Activated gamma-delta T cell (primary cell): Measurements from ENCODE around the gene CD300LF.

ENCODE experiments used
- DNase-seq: peaks from one replicate; lab custom pipeline; 2025; lab: John Stamatoyannopoulos, UW
- total RNA-seq, 2 donors: gene quantifications; one replicate each; lab custom pipeline; 2026; lab: John Stamatoyannopoulos, UW

The CD300LF gene
- total RNA-seq = 0 to 1.5 reads per million in 2 donors

GRCh38 chr17:74712756-74713155 is at the start of gene CD300LF:
CD300LF (minus strand) TSS chr17:74712923; CDS start chr17:74712866, 57 bp downstream.
- no peak for DNase-seq

- no peak for DNase-seq
These were observed 49.2 kb upstream of the CD300LF start for GRCh38 chr17:74761931-74762330.

- no peak for DNase-seq
These were observed 48.7 kb upstream of the CD300LF start for GRCh38 chr17:74761419-74761818.

DNA sequence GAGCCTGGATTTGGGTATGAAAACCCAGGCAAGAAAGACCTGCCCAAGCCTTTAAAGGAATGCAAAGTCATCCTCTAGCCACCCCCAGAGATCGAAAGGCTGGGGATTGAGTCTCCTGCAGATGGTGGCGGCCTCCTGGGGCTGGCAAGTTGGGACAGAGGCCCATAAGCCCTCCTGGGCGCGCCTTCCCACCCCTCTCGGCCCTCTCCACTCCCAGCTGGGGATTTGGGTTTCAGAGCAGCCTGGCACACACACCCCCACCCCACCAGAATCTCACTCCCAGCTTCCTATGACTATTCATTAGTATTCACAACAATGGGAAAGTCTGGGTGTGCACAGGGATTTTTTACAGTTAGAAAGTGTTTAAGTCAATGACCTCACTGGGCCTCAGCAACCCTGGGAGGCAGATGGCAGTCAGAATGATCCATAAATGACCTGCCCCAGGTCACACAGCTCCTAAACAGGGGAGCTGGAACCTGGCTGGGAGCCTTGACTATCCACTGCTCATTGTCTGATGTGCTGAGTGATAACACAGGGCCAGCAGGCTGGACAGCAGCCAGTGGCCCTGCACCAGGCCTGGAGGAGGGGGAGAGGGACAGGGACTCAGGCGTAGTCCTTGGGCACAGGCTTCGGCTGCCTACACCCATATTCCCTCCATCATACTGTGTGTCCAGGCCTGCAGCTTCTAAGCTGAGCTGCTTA is 47.8 kb upstream of the CD300LF start:
- DNase-seq = no peak

DNA sequence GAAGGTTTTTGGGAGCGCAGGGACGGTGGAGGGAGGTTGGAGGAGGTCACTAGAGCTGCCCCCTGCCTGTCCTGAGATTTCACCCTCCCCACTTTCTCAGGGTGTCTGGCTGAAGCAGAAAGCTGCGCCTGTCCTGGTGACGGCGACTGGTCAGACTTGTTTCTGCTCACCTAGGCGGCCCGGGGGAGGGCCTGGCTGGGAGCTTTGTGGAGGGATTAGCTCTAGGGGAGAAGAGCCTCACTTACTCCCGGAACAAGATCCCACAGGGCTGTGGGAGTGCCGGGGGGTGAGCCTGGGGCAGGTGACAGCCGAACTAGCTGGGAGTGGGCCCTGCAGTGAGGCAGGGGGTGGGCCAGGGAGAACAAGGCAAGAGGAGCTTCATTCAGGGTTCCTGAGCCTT is 47.2 kb upstream of the CD300LF start:
- DNase-seq = no peak

GRCh38 chr17:74759243-74759801 is 46.6 kb upstream of the CD300LF start:
- DNase-seq = no peak

DNA sequence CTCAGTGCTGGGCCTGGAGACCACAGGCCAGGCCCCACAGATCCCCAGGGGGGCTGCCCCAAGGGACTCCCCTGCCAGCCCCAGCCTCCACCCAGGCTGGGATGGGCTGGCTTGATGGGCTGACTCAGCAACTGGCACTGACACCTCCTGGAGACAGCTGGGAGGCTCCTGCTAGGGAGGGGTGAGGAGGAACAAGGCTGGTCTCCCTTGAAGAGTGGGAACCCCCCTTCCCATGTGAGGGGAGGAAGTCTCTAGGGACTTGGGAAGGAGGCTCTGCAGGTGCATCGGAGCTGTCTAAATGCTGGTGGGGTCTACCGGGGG is 46.1 kb upstream of the CD300LF start:
- no peak for DNase-seq

DNA sequence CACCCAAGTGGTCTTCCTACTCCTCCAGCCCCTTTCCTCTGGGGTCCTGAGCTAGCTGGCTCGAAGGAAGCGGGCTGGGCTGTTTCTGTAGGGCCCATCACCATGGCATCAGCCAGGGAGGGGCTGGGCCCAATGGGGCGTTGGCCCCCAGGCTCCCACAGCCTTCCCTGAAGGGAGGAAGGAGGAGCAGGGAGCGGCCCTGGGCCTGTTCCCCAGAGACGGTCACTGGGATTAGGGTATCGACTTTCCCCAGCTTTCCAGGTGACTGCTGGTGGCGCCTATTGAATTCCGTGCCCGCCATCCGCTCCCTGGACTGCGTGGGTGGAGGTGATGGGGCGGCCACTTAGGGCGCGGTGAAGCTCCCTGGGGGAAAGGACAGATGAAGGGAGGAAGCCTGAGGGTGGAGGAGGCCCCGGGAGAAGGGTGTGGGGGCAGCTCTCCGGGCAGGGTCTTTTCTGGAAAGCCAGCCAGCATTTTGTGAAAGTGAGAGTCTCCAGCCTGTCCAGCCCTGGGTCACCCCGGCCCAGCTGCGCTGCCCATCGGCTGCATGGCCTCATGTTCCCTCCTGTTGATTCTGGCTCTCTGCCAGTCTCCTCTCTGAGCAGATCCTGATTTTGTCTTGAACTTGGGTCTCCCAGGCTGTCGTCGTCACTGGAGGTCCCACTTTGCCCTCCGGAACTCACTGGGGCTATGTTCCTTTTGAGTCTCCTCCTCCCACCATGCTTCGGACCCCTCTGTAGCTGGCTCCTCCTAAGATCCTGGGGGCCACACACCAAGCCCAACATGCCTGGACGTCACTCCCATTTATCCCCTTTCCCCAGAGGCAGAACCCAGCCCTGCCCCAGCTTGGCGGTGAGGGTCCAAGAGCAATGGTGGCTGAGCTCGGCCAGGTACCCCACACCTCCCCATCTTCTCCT is 45.5 kb upstream of the CD300LF start:
- no peak for DNase-seq

DNA sequence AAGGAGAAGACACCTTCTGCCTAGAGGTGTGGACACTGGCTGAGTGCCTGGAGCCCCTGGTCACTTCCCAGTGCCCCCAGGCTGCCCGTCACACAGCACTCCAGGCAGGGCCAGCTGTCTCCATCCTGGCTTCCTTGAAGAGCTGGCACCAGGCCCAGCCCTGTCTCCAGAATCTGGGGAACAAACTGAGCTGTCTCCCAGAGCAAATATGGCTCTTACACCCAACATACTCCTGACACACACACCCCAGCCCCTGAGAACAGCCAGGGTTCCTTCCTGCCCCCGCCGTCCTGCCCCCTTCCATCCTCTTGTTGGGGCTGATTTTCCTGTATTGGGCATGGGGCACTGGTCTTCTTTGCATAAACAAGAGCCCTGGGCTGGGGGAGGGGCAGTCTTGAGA is 44.8 kb upstream of the CD300LF start:
- no peak for DNase-seq

DNA sequence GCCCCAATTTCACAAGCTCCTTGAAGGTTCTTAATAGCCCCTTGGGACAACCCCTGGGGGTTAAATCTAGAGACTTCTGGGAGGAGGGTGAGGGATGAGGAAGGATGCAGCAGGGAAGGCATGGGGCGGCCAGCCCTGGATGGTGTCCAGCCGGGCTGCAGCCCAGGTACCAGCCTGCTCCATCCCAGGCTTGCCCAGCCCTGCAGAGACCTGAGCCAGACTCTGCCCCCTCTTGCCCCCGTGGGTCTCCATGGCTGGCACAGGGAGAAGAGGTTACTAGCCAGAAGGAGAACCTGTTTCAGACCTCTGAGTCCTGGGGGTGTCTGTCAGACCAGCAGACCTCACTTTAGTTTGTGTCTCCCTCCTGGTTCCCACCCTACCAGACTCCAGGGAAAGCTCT is 44.2 kb upstream of the CD300LF start:
- DNase-seq = no peak

DNA sequence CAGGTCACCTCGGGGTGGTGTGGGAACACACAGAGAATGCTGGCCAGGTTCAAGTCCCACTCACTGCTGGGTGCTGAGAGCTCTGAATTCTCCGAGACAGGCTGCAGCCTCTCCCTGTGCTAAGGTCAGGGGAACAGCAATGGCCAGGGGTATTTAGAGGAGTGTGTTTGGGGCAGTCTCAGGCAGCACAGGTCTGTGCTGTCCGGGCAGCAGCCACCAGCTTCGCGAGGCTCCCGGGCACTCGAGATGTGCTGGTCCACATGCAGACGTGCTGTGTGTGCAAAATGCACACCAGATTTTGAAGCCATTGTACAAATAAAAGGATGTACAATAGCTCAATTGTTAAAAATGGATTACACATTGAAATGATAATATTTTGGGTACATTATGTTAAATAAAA is 42.8 kb upstream of the CD300LF start:
- DNase-seq = no peak

DNA sequence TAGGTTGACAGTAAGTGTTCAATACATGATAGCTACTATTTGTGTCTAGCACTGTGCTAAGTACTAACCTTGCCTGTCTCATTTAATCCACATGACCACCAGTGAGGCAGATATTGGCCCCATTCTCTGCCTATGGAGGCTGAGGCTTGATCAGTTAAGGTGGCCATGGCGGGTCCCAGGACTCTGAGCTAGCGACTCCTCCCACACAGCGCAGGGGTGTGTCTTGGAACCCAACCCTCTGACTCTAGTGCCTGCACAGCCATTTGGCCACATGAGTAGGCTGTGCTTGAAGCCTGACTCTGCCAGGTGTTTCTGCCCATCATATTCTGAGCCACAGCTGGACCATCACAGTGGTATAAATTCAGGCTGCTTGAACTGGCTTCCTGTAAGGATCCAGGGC is 42.1 kb upstream of the CD300LF start:
- DNase-seq = no peak

DNA sequence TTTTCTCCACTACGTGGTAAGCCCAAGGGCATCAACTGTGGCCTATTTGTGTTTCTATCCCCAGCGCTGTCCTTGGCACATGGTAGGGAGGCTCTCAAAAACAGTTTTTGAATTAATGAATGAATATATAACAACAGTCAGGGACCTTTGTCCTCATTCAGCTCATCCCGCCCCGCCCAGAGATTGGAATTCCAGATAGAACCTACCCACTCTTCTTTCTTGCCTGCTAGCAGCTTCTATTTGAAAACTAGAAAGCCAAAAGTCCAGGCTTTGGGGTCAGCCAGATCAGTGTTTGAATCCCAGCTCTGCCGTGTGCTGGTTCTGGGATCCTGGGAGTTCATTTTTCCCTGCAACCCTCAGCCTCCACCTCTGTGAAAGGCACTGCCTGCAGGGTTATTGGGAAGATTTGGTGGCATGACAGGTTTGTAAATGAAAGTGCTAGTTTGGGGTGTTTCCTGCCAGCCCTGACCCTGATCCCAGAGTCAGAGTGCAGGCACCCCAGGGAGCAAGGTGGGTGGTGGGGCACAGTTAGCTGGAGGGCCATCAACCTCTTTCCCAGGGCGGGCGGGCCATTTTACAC is 40.2 kb upstream of the CD300LF start:
- DNase-seq = no peak

- DNase-seq = no peak
These were observed 39.7 kb upstream of the CD300LF start for GRCh38 chr17:74752415-74752814.

GRCh38 chr17:74750327-74751069 is 37.8 kb upstream of the CD300LF start:
- DNase-seq = no peak

DNA sequence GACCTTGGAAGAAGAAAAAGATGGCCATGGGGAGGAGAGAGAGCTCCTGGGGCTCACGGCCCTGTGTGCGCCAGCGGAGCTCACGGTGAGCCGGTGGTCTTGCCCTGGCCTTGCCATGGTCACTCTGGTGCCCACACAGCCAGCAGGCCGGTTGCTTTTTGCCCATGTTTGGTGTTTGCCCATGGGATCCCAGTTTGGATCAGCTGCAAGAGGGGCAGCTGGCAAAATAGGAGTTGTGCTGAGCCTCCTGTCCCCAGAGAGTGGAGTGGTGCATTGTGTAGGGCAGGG is 37.3 kb upstream of the CD300LF start:
- DNase-seq = no peak

DNA sequence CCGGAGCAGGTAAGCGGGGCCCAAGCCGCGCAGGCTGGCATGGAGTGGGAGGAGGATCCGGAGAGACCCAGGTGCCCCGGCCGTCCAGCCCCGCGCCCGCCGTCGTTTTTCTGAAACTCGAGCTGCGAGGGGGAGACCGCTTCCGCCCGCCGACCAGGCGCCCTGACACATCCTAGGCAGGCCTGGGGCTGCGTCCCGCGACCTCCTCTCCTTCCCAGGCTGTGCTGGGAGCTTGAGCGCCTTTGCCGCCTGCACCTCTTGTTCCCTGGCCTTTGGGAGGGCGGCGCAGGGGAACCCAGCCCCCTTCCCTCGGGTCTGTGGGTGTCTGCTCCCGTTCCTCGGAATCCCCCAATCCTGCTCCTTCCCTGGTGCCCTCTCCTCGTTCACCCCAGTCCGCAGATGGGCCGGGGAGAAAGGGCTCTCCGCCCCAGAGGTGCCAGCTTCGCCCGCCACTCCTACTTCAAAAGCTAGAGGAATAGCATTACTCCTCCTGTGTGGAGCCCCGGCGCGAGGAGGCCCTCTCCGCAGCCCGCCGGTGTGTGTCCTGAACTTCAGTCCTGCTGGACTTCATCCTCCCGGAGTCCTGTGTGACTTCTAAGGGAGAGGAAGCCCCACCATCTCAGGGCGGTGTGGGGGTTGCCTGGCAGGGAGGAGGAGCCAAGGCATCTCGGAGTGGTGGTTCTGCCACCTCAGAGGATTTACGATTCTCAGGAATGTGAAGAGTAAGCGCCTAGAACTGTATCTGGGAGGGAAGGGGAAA is 36.7 kb upstream of the CD300LF start:
- no peak for DNase-seq

GRCh38 chr17:74748529-74749278 is 36.0 kb upstream of the CD300LF start, which contains the start of gene NHERF1:
NHERF1 (plus strand) TSS chr17:74748628; CDS start chr17:74748847, 219 bp downstream.
- DNase-seq = peak; percentile 94

GRCh38 chr17:74748279-74748528 is 35.5 kb upstream of the CD300LF start:
- DNase-seq = no peak

- DNase-seq = no peak
These were observed 34.2 kb upstream of the CD300LF start for GRCh38 chr17:74746922-74747321.

GRCh38 chr17:74746376-74746775 is 33.7 kb upstream of the CD300LF start:
- no peak for DNase-seq
